ENCODE data around the gene OAS1.

OAS1 gene

DNA sequence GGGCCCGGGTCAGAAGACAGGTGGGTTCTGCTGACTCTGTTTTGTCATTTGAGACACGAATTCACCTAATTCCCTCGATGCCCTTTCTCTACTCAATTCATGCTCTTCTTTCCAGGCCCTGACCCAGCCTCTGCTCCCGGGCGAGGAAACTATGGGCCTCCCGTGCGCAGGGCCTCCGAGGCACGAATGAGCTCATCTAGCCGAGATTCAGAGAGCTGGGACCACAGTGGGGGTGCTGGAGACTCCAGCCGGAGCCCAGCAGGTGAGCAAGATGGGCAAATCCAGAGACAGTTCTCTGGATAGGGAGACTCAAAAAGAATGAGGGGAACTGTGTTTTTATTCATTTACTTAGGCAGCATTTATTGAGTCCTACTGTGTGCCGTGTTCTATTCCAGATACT, 37.0 kb upstream of the OAS1 start:
- DNase-seq (ENCODE audit: extremely low read depth, low read depth), result no peak
- TF ChIP-seq, protein P1, sequence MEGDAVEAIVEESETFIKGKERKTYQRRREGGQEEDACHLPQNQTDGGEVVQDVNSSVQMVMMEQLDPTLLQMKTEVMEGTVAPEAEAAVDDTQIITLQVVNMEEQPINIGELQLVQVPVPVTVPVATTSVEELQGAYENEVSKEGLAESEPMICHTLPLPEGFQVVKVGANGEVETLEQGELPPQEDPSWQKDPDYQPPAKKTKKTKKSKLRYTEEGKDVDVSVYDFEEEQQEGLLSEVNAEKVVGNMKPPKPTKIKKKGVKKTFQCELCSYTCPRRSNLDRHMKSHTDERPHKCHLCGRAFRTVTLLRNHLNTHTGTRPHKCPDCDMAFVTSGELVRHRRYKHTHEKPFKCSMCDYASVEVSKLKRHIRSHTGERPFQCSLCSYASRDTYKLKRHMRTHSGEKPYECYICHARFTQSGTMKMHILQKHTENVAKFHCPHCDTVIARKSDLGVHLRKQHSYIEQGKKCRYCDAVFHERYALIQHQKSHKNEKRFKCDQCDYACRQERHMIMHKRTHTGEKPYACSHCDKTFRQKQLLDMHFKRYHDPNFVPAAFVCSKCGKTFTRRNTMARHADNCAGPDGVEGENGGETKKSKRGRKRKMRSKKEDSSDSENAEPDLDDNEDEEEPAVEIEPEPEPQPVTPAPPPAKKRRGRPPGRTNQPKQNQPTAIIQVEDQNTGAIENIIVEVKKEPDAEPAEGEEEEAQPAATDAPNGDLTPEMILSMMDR (IDR thresholded peaks at IDR 0.05; ENCODE audit: low read depth, low read length), result no peak

DNA sequence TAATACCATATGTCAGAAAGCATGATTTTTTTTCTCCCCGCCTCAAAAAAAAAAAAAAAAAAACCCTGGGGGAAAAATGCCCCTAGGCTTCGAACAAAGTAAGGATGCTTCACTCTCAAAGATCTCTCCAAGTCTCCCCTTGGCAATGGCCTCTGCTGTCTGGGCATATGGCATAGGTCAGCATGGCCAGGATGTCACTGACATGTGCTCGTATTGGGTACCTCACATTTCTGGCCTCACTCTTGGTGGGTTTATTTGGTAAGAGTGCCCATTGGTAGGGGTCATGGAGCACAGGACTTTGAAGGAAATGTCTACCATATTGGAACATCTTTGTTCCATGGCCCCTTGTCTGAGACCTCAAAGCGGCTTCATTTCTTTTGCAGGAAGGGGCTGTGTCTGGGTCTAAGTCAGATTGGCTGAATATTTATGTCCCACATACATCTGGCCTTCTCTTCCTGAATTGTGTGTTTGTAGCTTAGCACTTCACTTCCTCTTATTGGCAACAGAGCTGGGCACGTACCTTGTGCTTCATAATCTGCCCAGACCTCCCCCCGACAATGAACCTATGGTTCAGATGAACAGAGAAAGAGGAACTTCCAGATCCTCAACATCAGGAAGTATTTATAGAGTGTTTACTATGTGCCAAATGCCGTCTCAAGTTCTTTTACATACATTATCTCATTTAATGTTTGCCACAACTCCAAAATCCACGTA, 36.3 kb upstream of the OAS1 start:
- no peak for DNase-seq (ENCODE audit: extremely low read depth, low read depth)
- TF ChIP-seq, protein P1 (IDR thresholded peaks at IDR 0.05; ENCODE audit: low read depth, low read length), result no peak

DNA sequence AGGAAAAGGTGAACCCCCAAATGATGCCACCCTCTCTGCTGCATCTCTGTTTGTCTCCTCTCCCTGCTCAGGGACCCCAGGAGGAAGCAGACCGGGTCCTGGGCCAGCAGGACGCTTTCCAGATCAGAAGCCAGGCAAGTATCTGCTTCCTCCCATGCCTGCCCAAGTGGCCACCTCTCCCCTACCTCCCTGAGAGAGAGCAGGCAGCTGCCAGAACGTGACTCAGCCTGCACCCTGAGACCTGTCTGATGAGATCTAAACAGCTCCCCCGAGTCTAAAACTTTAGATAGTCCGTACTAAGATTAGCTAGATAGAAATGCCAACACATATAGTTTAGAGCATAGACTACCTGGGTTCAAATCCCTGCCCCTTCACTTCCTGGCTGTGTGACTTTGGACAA, 31.2 kb upstream of the OAS1 start:
- no peak for DNase-seq (ENCODE audit: extremely low read depth, low read depth)
- TF ChIP-seq, protein P1 (IDR thresholded peaks at IDR 0.05; ENCODE audit: low read depth, low read length), result no peak

DNA sequence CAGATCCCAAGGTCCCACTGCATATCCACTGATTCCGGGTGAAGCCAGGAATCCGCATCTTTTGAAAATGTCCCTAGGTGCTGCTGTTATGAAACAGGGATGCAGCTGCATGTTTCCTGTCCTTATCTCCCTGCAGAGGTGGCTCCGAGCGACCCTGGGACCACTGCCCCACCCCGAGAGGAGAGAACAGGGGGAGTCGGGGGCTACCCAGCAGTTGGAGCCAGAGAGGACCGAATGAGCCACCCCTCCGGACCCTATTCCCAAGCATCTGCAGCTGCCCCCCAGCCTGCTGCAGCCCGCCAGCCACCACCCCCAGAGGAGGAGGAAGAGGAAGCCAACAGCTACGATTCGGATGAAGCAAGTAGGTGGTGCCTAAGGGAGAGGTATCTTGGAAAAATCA, 30.3 kb upstream of the OAS1 start:
- DNase-seq (ENCODE audit: extremely low read depth, low read depth), result no peak
- TF ChIP-seq, protein P1 (IDR thresholded peaks at IDR 0.05; ENCODE audit: low read depth, low read length), result no peak

DNA sequence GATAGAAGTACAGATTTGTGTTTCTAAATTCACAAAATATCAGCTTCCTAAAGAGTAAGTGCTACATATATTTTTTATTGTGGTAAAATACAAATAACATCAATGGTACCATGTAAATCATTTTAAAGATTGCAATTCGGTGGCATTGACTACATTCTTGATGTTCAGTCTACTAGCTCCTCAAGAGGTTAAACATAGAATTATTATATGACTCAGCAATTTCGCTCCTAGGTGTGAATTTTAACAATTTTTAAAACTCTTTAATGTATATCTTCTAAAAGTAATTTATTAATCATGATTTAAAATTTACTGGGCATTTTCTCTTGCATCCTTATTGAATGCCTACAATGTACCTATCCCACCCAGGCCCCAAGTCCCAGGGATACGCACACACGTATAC, 29.8 kb upstream of the OAS1 start:
- no peak for DNase-seq (ENCODE audit: extremely low read depth, low read depth)
- TF ChIP-seq, protein P1 (IDR thresholded peaks at IDR 0.05; ENCODE audit: low read depth, low read length), result no peak

DNA sequence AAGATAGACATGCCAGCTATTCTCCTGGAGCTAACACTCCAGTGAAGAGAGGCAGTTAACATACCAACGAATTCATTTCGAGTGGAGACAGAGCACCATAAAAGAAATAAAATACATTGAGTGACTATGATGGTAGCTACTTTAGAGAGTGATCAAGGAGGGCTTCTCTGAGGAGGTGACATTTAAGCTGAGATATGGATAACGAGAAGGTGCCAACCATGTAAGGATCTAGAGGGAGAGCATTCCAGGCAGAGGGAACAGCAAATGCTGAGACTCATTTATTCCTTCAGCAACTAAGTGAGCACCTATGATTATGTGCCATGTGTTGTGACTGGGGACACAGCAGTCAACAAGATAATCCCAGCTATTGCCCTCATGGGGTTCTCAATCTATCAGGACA, 28.3 kb upstream of the OAS1 start:
- DNase-seq (ENCODE audit: extremely low read depth, low read depth), result no peak
- TF ChIP-seq, protein P1 (IDR thresholded peaks at IDR 0.05; ENCODE audit: low read depth, low read length), result no peak

DNA sequence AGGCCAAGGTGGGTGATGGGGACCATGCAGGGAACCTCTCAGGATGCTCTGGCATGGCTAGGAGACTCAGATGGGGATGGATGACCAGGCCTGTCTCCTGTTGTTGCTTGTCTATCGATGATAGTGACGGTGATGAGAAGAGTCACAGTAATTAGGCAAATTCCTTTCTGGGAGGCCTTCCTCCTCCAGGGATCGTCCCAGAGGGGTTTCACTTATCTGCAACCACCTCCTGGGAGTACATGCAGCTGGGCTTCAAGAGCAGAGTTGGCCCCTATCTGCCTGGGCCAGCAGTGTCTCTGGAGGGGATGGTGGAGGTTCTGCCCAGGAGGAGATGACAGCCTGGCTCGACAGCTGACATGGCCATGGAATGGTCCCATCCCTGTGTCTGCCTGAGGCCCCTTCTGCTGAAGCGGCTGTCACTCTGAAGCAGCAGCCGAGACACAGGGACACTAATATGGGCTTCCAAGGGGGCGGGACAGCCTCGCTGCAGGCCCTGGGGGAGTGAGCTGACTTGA, 27.5 kb upstream of the OAS1 start:
- DNase-seq (ENCODE audit: extremely low read depth, low read depth), result no peak
- TF ChIP-seq, protein P1 (IDR thresholded peaks at IDR 0.05; ENCODE audit: low read depth, low read length), result no peak

Measured in AG09319 (cell line).